T-cell (primary cell): ENCODE data around the gene WDR20. TPM values are rescaled to one million over a fixed set of nuclear protein-coding genes. Genes with fewer than 3 reads are reported as not detected.

ENCODE experiments used
- ATAC-seq, 4 experiments: fragments of 200-7000 bp in 3 of 4; fragments of 150-1000 bp in 1 of 4; cut with Tn5 transposase; replicated peaks in 1 of 4; 1 replicate in 3 of 4; 2 replicates in 1 of 4; pipeline ENCODE4 v1.10.0; 2021; ENCODE audit warnings: moderate library complexity in 3 of 4, mild to moderate bottlenecking in 2 of 4, moderate number of reproducible peaks in 1 of 4
- CTCF ChIA-PET, 2 donors: fragments of 300-600 bp; sonication (Branson Sonifier 250); formaldehyde crosslinking; loops; one replicate each; lab custom pipeline; 2022; ENCODE audit warnings: antibody characterized with exemption in 2 of 2; lab: Charles Lee
- POLR2A ChIA-PET, 2 donors: fragments of 300-600 bp; sonication (Branson Sonifier 250); formaldehyde crosslinking; loops; one replicate each; lab custom pipeline; 2022; ENCODE audit warnings: antibody characterized with exemption in 2 of 2; lab: Charles Lee
- DNase-seq, 35 experiments: peaks; one replicate each; pipeline versions ENCODE4 v3.0.0 to v3.0.0-alpha.2; 2013 to 2023
- H3K27ac ChIP-seq: one replicate; pipeline ENCODE4 v1.5.1; 2013; ENCODE audit warnings: low read length
- H3K27me3 ChIP-seq, 2 experiments: replicated peaks in 1 of 2; 1 replicate in 1 of 2; 2 replicates in 1 of 2; pipeline versions ENCODE4 v1.6.1 to v1.7.0; 2013; ENCODE audit warnings: low read length in 1 of 2, mixed read lengths in 1 of 2; ENCODE audit not compliant: control insufficient read depth in 2 of 2, insufficient read depth in 2 of 2; ENCODE audit errors: extremely low read depth in 1 of 2
- H3K36me3 ChIP-seq, 2 donors: 1 replicate in 1 of 2; 2 replicates in 1 of 2; pipeline versions ENCODE4 v1.6.1 to v1.7.0; 2013; ENCODE audit warnings: low read length in 1 of 2; ENCODE audit not compliant: control insufficient read depth in 2 of 2, insufficient read depth in 1 of 2; ENCODE audit errors: extremely low read depth in 1 of 2
- H3K4me1 ChIP-seq, 2 experiments: 1 replicate in 1 of 2; 2 replicates in 1 of 2; pipeline versions ENCODE4 v1.6.1 to v1.7.0; 2013; ENCODE audit warnings: low read length in 2 of 2, mixed read lengths in 1 of 2; ENCODE audit not compliant: insufficient read depth in 2 of 2, control insufficient read depth in 1 of 2; ENCODE audit errors: extremely low read depth in 1 of 2
- H3K4me3 ChIP-seq, 2 donors: 1 replicate in 1 of 2; 2 replicates in 1 of 2; pipeline versions ENCODE4 v1.5.1 to v1.7.0; 2013; ENCODE audit warnings: mild to moderate bottlenecking in 2 of 2, low read length in 1 of 2, moderate library complexity in 1 of 2; ENCODE audit not compliant: control insufficient read depth in 1 of 2; ENCODE audit errors: extremely low read depth in 1 of 2
- H3K9me3 ChIP-seq: 2 replicates; pipeline ENCODE4 v1.7.0; 2013
- H3K27ac Mint-ChIP-seq, 2 donors: one replicate each; pipeline ENCODE4 v1.8.0; 2020 to 2021; ENCODE audit warnings: mild to moderate bottlenecking in 2 of 2, mixed read lengths in 2 of 2
- H3K27me3 Mint-ChIP-seq, 2 donors: one replicate each; pipeline ENCODE4 v1.8.0; 2021 to 2022; ENCODE audit warnings: mixed read lengths in 2 of 2
- H3K36me3 Mint-ChIP-seq: one replicate; pipeline ENCODE4 v1.8.0; 2021; ENCODE audit warnings: mixed read lengths
- H3K4me1 Mint-ChIP-seq, 3 donors: one replicate each; pipeline ENCODE4 v1.8.0; 2020 to 2022; ENCODE audit warnings: mixed read lengths in 3 of 3, mild to moderate bottlenecking in 1 of 3
- H3K4me3 Mint-ChIP-seq, 3 donors: one replicate each; pipeline ENCODE4 v1.8.0; 2020 to 2022; ENCODE audit warnings: mild to moderate bottlenecking in 3 of 3, mixed read lengths in 3 of 3, moderate library complexity in 3 of 3
- H3K9me3 Mint-ChIP-seq, 3 donors: one replicate each; pipeline ENCODE4 v1.8.0; 2020 to 2022; ENCODE audit warnings: mixed read lengths in 3 of 3
- WGBS: methylation state at CpG from one replicate; pipeline ENCODE4 v1.1.5; 2013; ENCODE audit warnings: missing lambda C conversion rate; ENCODE audit not compliant: insufficient coverage; 5-methylcytosine and 5-hydroxymethylcytosine counted together
- total RNA-seq, 35 experiments: library from RNA in 6 of 35; stranded (reverse) in 6 of 35; fragments of 120-200 nt in 1 of 35; gene quantifications; one replicate each; pipeline versions ENCODE4 v1.2.1 to v1.2.4 and lab custom pipeline; 2013 to 2026

The WDR20 gene
- total RNA-seq, 5 donors from 2014 or later (not counting 1 experiment from before 2014, with no cell fraction given): 38.9 to 53.1 (median 49.5) TPM

DNA sequence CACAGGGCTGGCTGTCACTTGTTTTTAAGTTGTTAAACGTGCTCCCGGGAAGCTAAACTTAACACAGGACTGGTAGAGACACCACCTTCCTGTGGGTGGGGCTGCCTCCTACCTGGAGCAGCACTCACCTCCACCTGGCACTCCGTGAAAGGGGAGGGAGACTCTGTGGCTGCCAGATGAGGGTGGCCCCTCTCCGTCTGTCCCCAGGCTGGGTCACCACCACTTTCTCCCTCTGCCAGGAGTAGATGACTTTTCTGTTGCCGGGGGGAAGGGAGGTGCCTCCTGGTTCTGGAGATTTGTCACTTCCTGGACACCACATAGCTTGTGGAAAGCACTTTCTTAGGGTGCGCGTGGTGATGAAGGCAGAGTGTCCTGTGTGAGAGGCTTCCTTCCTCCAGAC lies 81.3 kb downstream of the WDR20 start:
- POLR2A ChIA-PET: no interaction called here

DNA sequence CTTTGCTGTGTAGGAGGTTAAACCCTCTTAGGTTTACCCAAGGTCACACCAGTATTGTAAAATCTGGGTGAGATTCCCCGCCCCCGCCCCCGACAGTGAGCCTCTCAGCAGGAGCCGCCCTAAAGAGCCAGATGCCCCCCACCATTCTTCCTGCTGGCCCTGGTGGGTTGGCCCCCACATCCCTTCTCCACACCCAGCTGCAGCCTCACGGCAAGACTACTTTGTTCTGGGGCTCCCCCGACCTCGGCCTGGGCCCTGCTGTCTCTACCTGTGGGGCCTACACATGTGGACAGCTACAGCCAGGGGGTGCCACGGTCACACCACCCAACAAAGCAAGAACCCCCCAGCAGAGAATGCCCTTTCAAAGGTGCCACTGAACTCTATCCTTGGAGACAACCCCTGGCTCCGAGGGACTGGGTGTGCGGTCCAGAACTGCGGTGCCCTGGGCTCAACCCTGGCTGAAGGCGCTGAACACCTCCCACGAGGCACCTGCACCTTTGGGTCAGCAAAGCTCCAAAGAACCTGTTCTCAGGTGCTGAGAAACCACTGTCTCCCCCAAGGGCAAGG lies 82.4 kb downstream of the WDR20 start:
- Histone ChIP-seq H3K36me3 (peaks cover 5 to 13% of the 10 kb centered on the region in 2 donors), H3K4me1 (peaks cover 0 to 10% of the 10 kb centered on the region in 2 experiments), H3K27ac (no peak overlapping the region), H3K4me3 (no peak overlapping the region), H3K27me3 (no peaks in the 10 kb centered on the region), H3K9me3 (no peaks in the 10 kb centered on the region)
- POLR2A ChIA-PET: no interaction called here
- Mint-ChIP-seq H3K27me3 (no peaks in the 10 kb centered on the region), H3K36me3 (peaks cover 8% of the 10 kb centered on the region), H3K27ac (no peak overlapping the region), H3K9me3 (no peaks in the 10 kb centered on the region), H3K4me1 (peaks cover 8 to 9% (median 8%) of the 10 kb centered on the region in 3 donors), H3K4me3 (no peak overlapping the region)
- no peak for DNase-seq
- CTCF ChIA-PET: no interaction called here
- ATAC-seq: peak in 1 of 4 experiments; percentile 21
- WGBS: 95% methylated on average over 7 of the region's 13 CpGs

More for the DNA sequence above, 81.3 kb downstream of the WDR20 start:
- no peaks in the 10 kb centered on the region for H3K9me3 ChIP-seq
- H3K27ac ChIP-seq: no peak overlapping the region
- no peak overlapping the region for H3K4me3 ChIP-seq
- Mint-ChIP-seq H3K27me3 (no peaks in the 10 kb centered on the region), H3K4me1 (peaks cover 8 to 9% (median 8%) of the 10 kb centered on the region in 3 donors), H3K9me3 (no peaks in the 10 kb centered on the region), H3K36me3 (peaks cover 8% of the 10 kb centered on the region), H3K4me3 (no peak overlapping the region), H3K27ac (peak overlapping the region in 1 of 2 donors; percentile 28)
- ATAC-seq (no peak), DNase-seq (no peak)
- 89% methylated on average over 2 of the region's 7 CpGs for WGBS
- peaks cover 5 to 15% of the 10 kb centered on the region in 2 donors for H3K36me3 ChIP-seq
- no peaks in the 10 kb centered on the region for H3K27me3 ChIP-seq
- H3K4me1 ChIP-seq: peaks cover 0 to 10% of the 10 kb centered on the region in 2 experiments
- CTCF ChIA-PET: no interaction called here

DNA sequence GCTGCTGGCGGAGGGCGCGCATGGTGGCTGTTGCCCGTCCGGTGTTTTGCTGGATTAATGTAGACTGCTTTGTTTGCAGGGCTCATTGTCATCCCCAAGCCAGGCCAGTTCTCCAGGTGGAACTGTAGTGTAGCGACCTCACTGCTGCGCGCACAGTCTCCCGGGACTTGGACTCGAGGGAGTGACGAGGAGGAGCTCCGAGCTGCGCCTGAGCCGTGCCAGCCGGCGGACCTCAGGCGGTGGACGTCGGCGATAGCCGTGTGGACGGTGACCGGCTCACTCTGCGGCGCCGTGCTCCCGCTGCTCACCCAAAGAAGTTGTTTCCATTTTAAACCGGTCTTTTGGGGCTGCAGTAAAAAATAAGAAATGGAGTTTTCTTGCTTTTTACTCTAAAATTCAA lies 83.1 kb downstream of the WDR20 start:
- peaks cover 8% of the 10 kb centered on the region for H3K36me3 Mint-ChIP-seq
- POLR2A ChIA-PET: no interaction called here

DNA sequence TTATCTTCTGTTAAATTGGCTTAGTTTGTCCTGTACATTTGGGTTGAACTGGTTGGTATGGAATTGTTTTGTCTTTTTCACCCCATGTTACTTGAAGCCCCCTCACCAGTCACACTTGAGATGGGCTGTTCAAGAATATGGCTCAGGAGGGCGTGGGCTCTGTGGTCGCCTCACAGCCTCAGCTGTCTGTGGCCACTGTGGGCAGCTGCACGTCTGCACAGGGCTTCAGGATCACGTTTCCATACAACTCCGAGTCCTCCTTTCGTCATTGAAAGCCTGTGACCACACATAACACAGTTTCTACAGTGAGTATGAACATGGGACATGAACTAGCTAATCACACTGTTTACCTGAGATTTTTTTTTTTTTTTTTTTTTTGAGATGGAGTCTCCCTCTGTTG lies 84.0 kb downstream of the WDR20 start:
- ChIA-PET POLR2A (no interaction called here), CTCF (interaction anchor here in 1 of 2 donors (0.6 kb wide), 1 partner anchor 32 kb away, joined by 3 read pairs; no protein-coding TSS in a partner anchor)
- Mint-ChIP-seq H3K27me3 (no peaks in the 10 kb centered on the region), H3K36me3 (peaks cover 8% of the 10 kb centered on the region), H3K9me3 (no peaks in the 10 kb centered on the region), H3K4me3 (no peak overlapping the region), H3K4me1 (peaks cover 8 to 9% (median 8%) of the 10 kb centered on the region in 3 donors), H3K27ac (no peak overlapping the region)
- H3K36me3 ChIP-seq: peaks cover 5 to 11% of the 10 kb centered on the region in 2 donors
- H3K4me1 ChIP-seq: peaks cover 0 to 10% of the 10 kb centered on the region in 2 experiments
- WGBS: 83% methylated on average over 5 of the region's 6 CpGs
- no peak overlapping the region for H3K4me3 ChIP-seq
- H3K9me3 ChIP-seq: no peaks in the 10 kb centered on the region
- DNase-seq: no peak
- no peak overlapping the region for H3K27ac ChIP-seq
- ATAC-seq: no peak
- no peaks in the 10 kb centered on the region for H3K27me3 ChIP-seq

More for the DNA sequence above, 83.1 kb downstream of the WDR20 start:
- peaks cover 8 to 9% (median 8%) of the 10 kb centered on the region in 3 donors for H3K4me1 Mint-ChIP-seq
- WGBS: 98% methylated on average over 14 of the region's 28 CpGs
- H3K9me3 Mint-ChIP-seq: no peaks in the 10 kb centered on the region
- Histone ChIP-seq H3K27ac (no peak overlapping the region), H3K9me3 (no peaks in the 10 kb centered on the region), H3K4me1 (peaks cover 0 to 10% of the 10 kb centered on the region in 2 experiments), H3K27me3 (no peaks in the 10 kb centered on the region), H3K4me3 (no peak overlapping the region), H3K36me3 (peaks cover 5 to 13% of the 10 kb centered on the region in 2 donors)
- CTCF ChIA-PET: no interaction called here
- ATAC-seq (no peak), DNase-seq (no peak)
- H3K4me3 Mint-ChIP-seq: no peak overlapping the region
- no peaks in the 10 kb centered on the region for H3K27me3 Mint-ChIP-seq
- H3K27ac Mint-ChIP-seq: no peak overlapping the region

DNA sequence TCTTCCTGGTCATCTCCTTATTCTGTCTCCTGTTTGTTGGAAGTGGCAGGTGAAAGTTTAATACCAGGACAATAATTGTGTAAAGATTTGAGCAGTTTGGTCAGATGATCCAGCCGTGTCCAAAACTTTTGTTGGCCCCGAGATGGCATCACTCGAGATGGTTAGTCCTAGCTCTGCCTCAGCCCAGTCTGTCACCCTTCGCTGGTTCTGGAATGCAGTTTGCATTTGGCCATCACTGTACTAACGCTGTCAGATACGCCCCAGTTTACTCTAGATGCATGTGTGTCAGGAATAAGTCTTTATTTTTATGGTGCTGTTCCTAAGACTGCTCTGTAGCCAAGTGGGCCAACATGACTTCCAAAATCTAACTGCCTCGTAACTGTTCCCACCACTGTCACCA lies 85.7 kb downstream of the WDR20 start:
- Histone ChIP-seq H3K4me1 (no peaks in the 10 kb centered on the region), H3K27me3 (no peaks in the 10 kb centered on the region), H3K27ac (no peak overlapping the region), H3K4me3 (no peak overlapping the region), H3K36me3 (peaks cover 0 to 4% of the 10 kb centered on the region in 2 donors), H3K9me3 (no peaks in the 10 kb centered on the region)
- Mint-ChIP-seq H3K27ac (no peak overlapping the region), H3K4me1 (peaks cover 0 to 2% (median 0%) of the 10 kb centered on the region in 3 donors), H3K36me3 (peaks cover 4% of the 10 kb centered on the region), H3K9me3 (no peaks in the 10 kb centered on the region), H3K4me3 (no peak overlapping the region), H3K27me3 (no peaks in the 10 kb centered on the region)
- ChIA-PET CTCF (no interaction called here), POLR2A (no interaction called here)
- no peak for DNase-seq
- no peak for ATAC-seq
- WGBS: 100% methylated on average over 5 of the region's 7 CpGs

DNA sequence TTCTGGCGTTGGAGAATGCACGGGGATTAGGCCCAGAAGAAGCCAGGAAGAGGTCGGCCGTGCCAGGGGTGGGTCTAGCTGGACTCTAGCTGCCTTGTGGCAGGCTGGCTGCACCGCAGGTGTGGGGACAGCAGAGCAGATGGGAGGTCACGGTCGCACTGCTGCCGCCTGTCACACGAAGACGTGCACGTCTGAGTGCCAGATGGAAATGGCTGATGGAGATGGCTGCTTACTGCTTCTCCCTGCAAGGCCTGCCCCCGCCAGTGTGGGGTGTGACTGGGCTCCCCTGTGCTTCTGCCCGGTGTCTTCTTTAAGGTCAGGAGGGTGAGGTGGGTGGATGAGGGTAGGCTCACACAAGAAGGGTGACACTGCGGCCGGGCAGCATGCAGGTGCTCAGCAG lies 86.2 kb downstream of the WDR20 start:
- no peak for ATAC-seq
- H3K4me3 ChIP-seq: no peak overlapping the region
- peaks cover 4% of the 10 kb centered on the region for H3K36me3 Mint-ChIP-seq
- H3K9me3 ChIP-seq: no peaks in the 10 kb centered on the region
- no peak overlapping the region for H3K27ac ChIP-seq
- H3K27me3 Mint-ChIP-seq: no peaks in the 10 kb centered on the region
- POLR2A ChIA-PET: no interaction called here
- no peaks in the 10 kb centered on the region for H3K4me1 ChIP-seq
- no peaks in the 10 kb centered on the region for H3K27me3 ChIP-seq
- CTCF ChIA-PET: no interaction called here
- peaks cover 0 to under 1% (median 0%) of the 10 kb centered on the region in 3 donors for H3K4me1 Mint-ChIP-seq
- H3K9me3 Mint-ChIP-seq: no peaks in the 10 kb centered on the region
- no peak for DNase-seq
- H3K36me3 ChIP-seq: peaks cover 0 to 4% of the 10 kb centered on the region in 2 donors
- no peak overlapping the region for H3K27ac Mint-ChIP-seq
- H3K4me3 Mint-ChIP-seq: no peak overlapping the region
- WGBS: 96% methylated on average over 15 of the region's 15 CpGs
